Measurements from ENCODE around the gene CCR5AS.
"Not testable (repeated sequence)": the region's sequence is repeated elsewhere in the genome, so short reads cannot be mapped to it uniquely, and the experiment has no call there.

- TF ChIP-seq, protein P1, sequence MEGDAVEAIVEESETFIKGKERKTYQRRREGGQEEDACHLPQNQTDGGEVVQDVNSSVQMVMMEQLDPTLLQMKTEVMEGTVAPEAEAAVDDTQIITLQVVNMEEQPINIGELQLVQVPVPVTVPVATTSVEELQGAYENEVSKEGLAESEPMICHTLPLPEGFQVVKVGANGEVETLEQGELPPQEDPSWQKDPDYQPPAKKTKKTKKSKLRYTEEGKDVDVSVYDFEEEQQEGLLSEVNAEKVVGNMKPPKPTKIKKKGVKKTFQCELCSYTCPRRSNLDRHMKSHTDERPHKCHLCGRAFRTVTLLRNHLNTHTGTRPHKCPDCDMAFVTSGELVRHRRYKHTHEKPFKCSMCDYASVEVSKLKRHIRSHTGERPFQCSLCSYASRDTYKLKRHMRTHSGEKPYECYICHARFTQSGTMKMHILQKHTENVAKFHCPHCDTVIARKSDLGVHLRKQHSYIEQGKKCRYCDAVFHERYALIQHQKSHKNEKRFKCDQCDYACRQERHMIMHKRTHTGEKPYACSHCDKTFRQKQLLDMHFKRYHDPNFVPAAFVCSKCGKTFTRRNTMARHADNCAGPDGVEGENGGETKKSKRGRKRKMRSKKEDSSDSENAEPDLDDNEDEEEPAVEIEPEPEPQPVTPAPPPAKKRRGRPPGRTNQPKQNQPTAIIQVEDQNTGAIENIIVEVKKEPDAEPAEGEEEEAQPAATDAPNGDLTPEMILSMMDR (IDR thresholded peaks at IDR 0.05) = not testable (repeated sequence)
- not testable (repeated sequence) for TF ChIP-seq POLR2AphosphoS5 (IDR thresholded peaks at IDR 0.05)
Observed at GRCh38 chr3:46426476-46426875, 19.6 kb upstream of the CCR5AS start.

All from prostate gland (tissue), 2 donors.